Measurements from ENCODE around the gene ATP6V1E1.

- TF ChIP-seq CTCF (IDR thresholded peaks at IDR 0.05) (no peak), POLR2A (IDR thresholded peaks at IDR 0.05) (no peak), POLR2AphosphoS5 (IDR thresholded peaks at IDR 0.05) (no peak)
These were observed 4.9 kb upstream of the ATP6V1E1 start for GRCh38 chr22:17633217-17633997.
